Posterior vena cava (tissue), 2 donors: Measurements from ENCODE around the gene GFAP. TPM values are rescaled to one million over a fixed set of nuclear protein-coding genes. Genes with fewer than 3 reads are reported as not detected.

ENCODE experiments used
- DNase-seq: peaks from one replicate; pipeline ENCODE4 v3.0.0-alpha.2; 2020; ENCODE audit warnings: low spot score
- intact Hi-C, 2 donors: fragments of 100-400 bp; cut with DNase I; formaldehyde crosslinking; loops; one replicate each; pipeline versions ENCODE4 v1.14.1 to v1.14.2; 2022 to 2023
- total RNA-seq, 2 donors: library from RNA; stranded (reverse); fragmentation: NEBNext Ultra II Directional; extraction: Animal tissue kit (Norgen Biotek cat#: 25700); gene quantifications; one replicate each; pipeline ENCODE4 v1.2.1, GENCODE V29; 2021
- donor health status: DM: yes; HTN: yes; CAD: no.
- donor health status: DM: yes; HTN: yes; CAD: no.

GFAP gene
- total RNA-seq, 2 donors from 2014 or later: 0.51 to 1.7 TPM

DNA sequence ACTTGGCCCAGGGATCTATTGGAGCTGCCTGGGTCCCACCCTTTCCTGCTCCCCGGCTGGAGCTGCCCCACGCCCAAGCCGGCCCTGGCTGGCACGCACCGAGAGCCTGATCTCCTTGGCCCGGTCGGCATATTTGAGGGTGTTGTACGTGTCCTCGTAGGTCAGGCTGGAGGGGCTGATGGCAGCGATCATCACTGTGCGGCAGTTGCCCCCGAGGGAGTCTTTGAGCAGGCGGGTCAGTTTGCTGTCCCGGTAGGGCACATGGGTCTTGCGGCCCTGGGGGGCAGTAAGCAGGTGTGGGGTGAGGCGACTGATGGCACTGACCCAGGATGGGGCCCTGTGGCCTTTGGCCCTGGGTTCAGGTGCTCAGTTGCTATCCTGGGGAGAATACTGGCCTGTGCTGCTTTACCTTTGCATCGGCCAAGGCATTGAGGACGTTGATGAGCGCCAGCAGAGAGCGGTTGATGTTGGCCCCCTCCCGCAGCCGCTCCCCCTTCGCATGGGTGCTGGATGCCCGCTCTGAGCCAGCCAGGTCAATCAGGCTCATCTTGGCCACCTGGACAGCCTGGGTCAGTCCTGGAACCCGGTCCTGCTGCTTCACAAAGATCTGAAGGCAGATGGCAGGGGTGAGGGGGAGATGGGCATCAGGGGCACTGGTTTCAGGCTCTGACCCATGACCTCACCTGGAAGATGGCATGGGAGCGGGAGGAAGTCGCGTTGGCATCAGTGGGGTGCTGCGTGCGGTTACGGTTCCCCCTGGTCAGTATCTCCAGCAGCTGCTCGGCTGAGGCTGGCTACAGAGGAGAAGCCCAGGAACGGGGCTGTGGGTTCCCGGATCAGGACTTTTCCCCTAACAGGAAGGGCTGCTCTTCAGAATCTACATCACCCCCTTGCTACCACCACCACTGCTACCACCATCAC lies 18.8 kb upstream of the GFAP start:
- intact Hi-C loops: no loop called here
- peak; percentile 60 for DNase-seq

DNA sequence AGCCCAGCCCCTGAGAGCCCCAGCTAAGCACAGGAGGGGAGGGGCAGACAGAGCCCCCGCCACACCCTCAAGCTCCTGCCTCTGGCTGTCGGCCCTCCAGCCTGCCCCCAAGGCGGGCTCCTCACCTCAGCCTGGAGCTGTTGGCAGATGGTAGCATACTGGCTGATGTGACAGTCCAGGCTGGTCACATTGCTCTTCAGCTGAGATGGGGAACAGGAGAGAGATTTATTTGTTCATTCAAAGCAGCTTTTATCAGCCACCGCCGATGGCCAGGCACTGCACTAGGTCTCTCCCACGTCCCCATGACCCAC lies 17.4 kb upstream of the GFAP start:
- intact Hi-C loops: no loop called here
- no peak for DNase-seq

DNA sequence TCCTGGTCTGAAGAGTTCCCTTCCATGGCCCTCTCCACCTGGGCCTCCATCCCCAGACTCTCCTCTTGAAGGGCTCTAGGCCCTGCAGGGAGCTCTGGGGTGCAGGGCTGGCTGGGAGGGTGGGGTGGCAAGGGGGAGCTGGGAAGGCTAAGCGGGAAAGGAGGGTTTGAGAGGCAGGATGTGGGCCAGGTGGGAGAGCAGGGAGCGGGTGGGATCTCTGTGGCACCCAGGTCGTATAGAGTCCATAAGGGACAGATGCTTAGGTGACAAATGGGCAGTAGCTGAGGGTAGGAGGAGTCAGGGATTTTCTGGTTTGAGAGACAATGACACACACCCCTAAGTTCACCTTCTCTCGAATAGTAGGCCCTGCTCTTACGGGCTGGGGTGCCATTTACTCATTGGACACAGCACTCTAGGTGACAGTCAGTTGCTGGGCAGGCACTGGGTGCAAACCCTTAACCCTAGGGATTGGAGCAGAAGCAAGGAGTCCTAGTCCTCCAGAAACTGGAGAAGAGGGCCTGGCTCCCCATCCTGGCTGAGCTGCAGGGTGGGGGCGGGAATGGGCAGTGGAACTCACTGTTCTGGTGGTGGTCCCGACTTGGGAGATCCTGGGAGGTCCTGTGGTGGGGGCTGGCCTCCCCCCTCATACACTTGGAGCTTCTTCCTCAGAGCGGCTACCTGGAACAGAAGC lies 16.9 kb upstream of the GFAP start:
- peak; percentile 72 for DNase-seq
- intact Hi-C loops: no loop called here

DNA sequence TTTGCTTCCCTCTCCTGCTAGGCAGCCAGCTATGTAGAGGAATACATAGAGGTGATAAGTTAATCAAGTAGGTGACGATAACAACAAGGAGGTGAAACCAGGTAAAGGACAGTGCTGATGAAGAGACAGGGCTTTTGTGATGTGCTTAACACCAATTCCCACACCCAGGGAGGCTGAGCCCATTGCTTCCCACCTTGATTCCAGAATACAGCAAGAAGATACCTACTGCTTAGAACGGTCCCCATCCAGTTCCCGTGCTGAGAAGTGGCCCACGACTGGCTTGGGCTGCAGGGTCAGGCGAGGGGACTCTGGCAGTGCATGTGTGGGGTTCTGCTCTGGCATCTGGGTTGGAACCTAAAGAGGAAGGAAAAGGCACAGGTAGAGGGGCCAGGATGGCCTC lies 16.1 kb upstream of the GFAP start:
- intact Hi-C loops: no loop called here
- peak; percentile 32 for DNase-seq

DNA sequence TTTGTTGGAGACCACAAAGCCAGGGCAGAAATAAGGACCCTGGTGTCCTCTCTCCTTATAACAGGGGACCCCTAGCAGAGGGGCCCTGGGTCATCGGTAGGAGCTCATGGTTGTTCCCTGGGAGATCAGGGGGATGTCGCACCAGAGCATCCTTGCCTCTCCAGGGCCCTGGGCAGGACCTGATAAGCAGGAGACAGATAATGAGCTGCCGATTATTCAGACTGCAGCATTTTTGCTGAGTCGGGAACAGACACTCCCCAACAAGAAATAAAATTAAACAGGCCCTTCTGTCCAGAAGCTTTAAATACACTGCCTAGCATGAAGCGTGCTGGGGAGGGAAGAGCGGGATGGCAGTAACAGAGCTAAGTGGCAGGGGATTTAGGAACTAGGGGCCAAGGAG lies 15.4 kb upstream of the GFAP start:
- DNase-seq: peak; percentile 18
- intact Hi-C loops: no loop called here

DNA sequence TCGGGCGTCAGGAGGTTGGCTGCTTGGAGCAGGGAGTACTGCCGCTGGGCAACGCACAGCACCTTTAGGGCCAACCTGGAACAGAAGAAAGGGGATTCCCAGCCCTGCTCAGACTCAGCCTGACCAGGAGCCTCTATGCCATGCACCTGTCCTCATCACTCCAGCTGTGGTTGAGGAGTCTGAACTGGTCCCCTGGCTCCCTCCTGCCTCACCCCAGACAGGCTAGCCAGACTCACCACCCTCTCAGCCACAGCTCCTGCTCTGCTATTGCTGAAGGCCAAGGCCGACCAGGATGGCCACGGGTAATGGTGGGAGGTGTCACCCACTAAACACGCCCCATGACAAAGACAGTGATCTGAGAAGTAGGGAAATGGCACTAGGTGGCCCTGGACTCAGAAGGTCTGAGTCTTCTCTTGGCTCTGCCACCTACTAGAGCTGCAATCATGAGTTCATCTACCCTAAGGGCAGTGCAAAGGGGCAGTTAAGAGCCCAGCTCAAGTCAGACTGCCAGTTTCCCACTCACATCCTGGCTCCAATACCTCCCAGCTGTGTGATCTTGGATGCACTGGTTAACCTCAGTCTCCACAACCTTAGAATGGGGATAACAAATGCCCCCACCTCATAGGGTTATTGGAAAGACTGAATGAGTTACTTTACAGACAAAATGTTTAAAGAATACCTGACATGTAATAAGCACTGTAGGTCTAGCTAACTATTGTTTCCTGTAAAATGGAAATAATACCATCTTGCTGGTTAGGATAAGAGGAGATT lies 13.8 kb upstream of the GFAP start:
- peak; percentile 11 for DNase-seq
- intact Hi-C loops: no loop called here

DNA sequence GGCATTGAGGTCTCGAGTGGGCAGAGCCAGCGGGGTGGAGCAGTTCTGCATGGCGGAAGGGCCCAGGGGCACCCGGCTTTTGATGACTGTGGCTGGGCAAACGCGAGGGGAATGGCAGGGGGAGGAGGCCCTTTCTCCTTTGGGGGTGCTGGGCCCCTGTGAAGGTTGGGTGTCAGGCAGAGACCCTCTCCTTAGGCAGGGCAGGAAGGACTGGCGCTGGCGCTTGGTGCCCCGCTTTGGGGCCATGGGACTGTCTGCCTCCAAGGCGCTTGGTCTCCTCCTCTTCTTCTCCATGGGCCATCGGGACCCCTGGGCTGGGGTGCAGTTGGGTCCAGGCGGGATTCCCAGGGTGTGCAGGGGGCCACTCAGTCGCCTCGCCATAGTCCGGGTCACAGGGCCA lies 12.8 kb upstream of the GFAP start:
- intact Hi-C loops: no loop called here
- DNase-seq: peak; percentile 38

DNA sequence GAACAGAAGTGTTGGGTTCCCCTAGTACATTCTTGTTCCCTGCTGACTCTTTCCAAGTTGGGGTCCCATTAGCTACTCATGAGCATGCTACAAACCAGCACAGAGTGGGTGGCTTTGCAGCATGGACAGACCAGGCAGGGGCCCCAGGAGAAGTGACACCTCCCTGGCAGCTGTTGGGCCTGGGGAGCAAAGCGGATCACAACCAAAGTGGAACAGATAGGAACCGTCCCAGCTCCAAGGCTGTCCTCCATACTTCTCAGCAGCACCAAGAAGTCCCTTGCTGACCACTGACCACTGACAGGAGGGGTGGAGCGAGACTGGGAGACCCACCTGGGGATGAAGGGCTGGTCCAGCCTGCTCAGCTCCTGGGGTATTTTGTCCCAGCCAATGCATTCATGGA lies 12.4 kb upstream of the GFAP start:
- intact Hi-C loops: no loop called here
- DNase-seq: peak; percentile 44

DNA sequence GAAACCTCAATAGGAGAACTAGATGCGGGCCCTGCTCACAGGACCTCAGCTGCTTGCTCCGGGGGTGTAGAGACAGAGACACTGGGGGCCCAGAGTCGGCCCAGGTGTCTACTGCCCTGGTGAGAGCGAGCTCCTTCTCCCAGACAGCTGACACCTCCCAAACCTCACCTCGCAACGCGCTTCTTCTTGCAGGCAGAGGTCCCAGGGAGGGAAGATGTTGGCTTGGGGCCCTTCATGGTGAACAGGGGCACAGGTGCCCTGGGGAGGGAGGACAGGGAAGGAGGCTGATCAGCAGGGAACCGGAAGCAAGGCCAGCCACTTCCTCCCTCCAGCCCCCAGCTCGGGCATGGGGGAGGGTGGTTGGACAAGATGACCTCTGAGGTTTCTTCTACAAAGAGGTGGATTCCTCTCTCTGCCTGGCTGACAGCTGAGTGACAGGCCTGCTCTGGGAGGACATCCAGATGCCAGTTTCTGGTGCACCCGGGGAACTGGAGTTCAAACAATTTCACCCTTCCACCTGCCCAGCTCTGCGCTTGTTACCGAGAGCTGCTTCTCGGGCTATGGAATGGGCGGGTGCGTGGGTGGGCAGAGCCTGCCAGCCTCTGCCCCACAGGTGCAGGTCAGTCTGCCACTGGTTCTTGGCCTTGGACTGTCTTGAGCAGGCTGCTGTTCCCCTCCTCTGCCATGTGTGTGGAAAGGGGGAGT lies 11.7 kb upstream of the GFAP start:
- peak; percentile 40 for DNase-seq
- intact Hi-C loops: no loop called here

DNA sequence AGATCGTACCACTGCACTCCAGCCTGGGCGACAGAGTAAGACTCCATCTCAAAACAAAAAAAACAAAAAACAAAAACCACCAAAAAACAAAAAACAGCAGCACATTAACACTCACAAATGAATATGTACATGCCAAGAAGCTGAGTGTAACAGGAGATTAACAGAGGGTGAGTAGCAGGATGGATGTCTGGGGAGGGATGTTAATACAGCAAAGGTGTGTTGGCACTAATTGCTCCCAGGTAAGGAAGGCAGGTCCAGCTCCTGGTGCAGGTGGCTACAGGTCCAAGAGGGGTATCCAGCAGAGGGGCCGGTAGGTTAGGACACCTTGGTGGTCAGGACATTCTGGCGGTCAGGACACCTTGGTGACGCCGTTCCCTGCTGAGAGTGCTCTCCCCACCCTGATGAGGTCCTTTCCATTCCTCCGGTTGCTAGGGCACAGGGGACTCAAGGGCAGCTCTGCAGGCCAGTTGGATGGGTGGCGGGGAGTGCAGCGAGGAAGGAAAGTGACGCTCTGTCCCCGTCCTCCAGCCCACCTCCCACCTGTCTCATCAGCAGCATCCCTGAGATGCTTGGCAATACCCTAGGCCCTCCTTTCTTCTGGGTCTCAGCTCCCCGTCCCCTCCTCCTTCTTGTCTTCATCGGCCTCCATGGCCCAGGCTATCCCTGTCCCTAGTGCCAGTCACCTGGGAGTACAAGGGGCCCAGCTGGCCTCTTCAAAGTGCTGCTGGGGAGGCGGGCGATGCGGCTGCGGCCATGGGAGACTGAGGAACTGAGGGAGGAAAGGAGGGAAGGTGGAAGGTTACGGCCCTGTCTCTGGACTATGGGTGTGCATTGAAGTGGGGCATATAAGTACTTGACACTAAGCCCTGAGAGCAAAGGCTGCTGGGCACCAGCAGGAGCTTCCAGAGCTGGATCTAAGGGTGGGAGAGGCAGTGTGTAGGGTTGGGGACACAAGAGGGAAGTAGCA lies 10.7 kb upstream of the GFAP start:
- peak; percentile 71 for DNase-seq
- intact Hi-C loops: no loop called here

DNA sequence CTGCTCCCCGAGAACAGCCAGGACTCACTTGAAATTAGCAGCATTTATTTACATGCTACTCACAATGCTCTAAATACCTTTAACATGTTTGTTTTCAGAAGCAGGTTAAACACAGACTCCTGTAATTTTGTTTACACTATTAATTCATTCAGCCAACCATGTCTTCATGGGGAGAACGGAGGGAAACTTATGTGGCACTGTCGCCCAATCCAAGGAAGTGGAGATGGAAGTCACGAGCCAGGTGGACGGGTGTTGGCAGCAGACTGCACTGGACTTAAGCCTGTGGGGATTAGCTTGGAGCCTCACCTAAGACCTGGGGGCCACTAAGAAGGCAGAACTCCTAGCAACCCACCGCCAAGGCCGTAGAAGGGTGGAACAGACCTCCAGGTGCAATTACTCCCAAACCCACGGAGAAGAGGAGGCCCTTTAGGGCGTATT lies 8.8 kb upstream of the GFAP start:
- intact Hi-C loops: loop anchor here in 1 of 2 donors (5.0 kb wide), 1 partner anchor 273 kb away; no protein-coding TSS in a partner anchor
- DNase-seq: no peak

DNA sequence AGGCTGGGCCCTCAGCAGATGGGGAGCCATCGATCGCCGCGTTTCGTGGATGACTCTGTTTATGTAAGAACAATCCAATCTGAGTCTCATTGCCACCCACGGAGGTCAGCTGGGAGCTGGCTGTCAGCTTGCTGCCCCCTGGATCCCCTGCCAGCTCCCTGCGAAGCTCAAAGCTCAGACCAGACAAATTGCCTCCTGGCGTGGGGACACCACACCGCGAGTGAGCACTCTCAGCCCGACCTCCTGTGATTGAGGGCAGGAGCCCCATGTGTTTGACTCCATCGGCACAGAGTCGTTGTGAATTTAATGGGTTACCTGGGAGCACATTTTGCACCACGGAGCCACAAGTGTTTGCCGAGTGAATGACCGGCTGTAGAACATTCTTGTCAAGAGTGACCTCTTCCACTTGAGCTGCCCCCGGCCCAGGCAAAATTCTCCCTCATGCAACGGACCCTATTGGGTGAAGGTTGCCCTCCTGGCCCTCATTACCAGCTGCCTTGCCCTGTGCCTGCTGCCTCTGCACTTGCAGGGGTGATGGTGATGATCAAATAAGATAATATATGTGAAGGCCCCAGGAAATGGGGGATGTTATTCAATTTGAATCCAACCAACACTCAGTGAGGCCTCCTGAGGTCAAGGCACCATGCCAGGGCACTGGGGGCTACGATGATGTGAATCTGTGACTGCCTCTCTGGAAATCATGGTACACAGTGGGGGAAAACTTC lies 7.6 kb upstream of the GFAP start:
- intact Hi-C loops: loop anchor here in 1 of 2 donors (5.0 kb wide), 1 partner anchor 274 kb away; no protein-coding TSS in a partner anchor
- peak; percentile 64 for DNase-seq

DNA sequence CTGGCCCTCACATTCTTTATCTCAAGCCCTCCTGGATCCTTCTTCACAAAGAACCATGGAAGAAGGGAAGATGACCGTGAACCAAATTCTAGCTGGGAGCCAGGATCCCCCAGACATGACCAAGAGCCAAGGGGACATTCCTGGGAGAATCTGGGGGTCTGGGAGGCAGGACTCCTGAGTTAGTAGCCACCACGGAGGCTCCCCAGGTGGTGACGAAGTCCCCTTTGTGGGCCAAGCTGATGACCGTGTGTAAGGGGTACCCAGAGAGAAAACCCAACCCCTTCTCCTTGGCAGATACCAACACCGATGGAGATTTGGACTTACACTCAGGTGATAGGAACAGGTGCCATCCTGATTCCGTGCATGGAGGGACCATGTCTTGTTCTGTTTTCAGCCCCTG lies 6.8 kb upstream of the GFAP start:
- peak; percentile 50 for DNase-seq
- intact Hi-C loops: loop anchor here in 1 of 2 donors (5.0 kb wide), 1 partner anchor 275 kb away; no protein-coding TSS in a partner anchor

DNA sequence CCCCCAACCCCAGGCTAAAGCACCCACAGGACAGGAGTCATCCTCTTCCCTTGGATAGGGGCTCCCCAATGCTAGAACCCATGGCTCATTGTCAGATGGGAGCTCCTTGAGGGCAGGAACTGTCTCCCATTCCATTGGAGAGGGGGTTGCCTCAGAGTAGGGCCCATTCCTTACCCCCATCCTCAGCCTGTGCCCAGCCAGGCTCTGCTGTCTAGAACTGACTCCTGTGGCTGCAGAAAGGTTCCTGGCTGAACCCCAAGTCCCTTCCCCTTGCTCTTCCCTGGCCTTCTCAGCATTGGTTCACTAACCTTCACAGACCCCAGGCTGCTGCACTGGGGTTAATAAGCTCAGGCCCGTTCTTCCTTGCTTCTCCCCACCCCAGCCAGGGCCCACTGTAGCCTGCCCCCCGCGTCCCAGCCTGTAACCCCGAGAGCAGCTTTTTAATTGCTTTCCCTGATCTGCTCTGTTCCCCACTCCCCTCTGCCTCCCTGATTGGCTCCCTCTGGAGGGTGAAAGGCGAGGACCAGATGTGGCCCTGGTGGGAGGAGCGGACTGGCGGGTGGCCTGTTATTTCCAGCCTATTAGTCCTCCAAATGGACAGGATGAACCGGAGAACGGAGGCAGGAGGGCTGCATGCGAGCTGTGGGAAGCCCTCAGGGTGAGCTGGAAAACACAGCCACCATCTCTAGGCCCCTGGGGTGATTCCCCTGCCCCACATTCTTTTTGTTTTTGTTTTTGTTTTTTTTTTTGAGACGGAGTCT lies 6.0 kb upstream of the GFAP start:
- peak; percentile 62 for DNase-seq

DNA sequence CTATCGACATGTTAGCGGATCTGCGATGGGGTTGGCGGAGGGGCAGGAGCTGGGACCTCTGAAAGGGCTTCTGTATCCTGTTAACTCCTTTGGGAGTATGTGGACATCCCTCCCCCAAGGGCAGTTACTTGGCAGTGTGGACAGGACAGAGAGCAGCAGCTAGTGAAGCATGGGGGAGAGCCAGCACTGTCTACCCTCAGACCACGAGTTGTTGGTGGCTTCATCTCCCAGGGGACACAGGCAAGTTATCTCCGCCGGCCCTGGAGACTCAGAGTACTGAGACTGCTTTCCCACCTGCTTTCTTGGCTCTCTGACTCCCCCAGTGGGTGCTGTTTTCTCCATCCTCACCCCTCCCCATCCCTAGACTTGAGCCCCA lies 5.3 kb upstream of the GFAP start:
- DNase-seq: peak; percentile 53
- intact Hi-C loops: loop anchor here in 1 of 2 donors (2.0 to 5.0 kb wide), 2 partner anchors 102 to 277 kb away; no protein-coding TSS in a partner anchor

More for the DNA sequence above, 6.0 kb upstream of the GFAP start:
- intact Hi-C loops: loop anchor here in 1 of 2 donors (2.0 to 5.0 kb wide), 2 partner anchors 101 to 276 kb away; no protein-coding TSS in a partner anchor

DNA sequence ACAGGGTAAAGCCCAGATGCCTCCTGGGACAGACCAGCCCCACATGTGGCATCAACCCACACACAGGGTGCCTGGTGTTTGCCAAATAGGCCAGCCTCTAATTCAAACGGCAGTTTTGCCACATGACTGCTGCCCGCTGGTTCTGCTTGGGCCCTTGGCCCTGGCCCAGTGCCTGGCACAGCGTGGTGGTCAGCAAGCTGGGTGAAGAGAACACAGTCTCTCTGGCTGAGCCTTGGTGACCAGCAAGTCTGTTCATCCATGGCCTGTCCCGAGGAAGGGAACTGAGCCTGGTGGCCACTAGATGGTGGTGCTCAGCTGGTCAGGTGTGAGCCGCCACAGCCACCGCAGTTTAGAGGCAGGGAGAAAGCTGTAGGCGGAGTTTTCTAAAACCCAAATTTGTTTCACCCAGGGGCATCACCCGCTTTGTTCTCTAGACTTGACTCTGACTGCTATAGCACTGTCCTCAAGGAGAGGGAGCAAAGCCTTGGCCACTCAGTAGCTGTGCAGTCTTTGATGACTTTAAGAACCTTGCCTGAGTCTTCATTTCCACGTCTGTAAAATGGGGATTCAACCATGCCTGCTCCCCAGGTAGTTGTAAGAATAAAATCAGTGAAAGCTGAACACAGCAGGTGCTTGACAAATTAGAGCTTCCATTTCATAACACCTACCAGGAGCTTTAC lies 4.7 kb upstream of the GFAP start:
- peak; percentile 92 for DNase-seq
- intact Hi-C loops: loop anchor here (2.0 to 10.0 kb wide), 5 partner anchors 102 to 277 kb away; partner anchors contain the start of genes ACBD4 (in 1 of the 2) and PLCD3 (in 1 of the 2)
